Stimulated activated CD8-positive, alpha-beta memory T cell treated with anti-CD3 and anti-CD28 coated beads, Interleukin-7, amount 100 ng/mL, for 4 hours (primary cell): ENCODE data around the gene NR2C1.
A peak's percentile ranks its signal among the peaks of the same experiment; 100 is the strongest.
"Not testable (repeated sequence)": the region's sequence is repeated elsewhere in the genome, so short reads cannot be mapped to it uniquely, and the experiment has no call there.

Source experiments
- DNase-seq, 2 donors: peaks; one replicate each; pipeline ENCODE4 v3.0.0-alpha.2; 2020; ENCODE audit warnings: low read depth in 2 of 2

Gene NR2C1

DNA sequence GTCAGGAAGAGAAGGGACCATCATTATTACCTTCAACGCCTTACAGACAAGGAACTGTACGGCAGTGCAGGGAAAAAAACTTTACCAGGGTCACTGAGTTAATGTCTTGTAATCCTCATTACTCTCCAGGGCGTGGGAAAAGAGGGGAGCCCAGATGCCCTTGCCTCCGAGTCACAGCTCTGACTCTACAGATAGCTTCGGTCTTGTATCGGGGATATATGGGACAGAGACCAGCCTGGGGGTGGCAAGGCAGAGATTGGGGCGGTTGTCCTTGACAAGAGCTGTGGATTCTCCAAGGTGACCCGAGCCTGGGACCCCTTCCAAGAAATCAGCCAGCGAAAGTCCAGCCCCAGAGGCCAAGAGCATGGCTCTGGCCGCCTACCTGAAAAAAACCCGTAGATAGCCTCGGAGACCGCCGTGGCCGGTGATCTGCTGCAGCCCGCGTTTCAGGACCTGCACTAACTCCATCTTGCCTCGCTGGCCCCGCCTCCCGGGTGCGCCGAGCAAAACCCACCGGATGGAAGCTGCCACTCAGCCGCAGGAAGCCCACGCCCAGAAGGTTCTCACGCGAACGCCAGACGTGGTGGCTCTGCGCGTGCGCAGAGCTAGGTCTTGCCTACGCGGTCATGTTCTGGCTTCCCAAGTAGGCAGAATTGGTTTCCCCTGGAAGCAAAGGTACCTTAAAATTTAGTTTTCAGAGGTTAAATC lies 70.1 kb downstream of the NR2C1 start, which contains the start of gene NDUFA12:
TSS of gene NDUFA12 (minus strand) at position 485 of the 708 bp plus-strand sequence. CDS start at position 468, 17 bp downstream.
- peak; percentile 90 to 94 for DNase-seq

DNA sequence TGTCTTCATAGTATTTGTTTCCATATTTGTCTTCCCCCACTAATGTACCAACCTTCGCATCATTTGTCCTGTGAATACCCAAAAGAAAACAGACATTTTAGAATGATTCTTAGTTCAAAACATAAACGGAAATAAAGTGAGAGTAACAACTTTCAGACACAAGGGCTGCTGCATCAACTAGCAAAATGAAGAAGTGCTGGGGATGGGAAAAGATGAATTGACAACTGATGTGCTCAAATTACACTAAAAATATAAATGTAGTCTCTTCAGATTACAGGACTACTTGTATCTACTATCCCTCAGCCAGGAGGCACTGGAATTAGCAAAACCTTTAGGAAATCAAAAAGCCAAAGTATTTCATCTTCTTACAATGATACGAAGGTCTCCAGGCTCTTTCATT lies 70.7 kb downstream of the NR2C1 start:
- no peak for DNase-seq

DNA sequence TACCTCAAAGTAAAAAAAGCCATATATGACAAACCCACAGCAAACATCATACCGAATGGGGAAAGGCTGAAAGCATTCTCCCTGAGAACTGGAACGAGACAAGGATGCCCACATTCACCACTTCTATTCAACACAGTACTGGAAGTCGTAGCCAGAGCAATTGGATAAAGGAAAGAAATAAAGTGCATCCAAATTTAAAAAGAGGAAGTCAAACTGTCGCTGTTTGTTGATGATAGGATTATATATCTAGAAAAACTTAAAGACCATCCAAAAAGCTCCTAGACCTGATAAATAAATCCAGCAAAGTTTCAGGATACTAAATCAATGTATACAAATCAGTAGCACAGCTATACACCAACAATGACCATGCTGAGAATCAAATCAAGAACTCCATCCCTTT lies 75.1 kb downstream of the NR2C1 start:
- DNase-seq: no peak

DNA sequence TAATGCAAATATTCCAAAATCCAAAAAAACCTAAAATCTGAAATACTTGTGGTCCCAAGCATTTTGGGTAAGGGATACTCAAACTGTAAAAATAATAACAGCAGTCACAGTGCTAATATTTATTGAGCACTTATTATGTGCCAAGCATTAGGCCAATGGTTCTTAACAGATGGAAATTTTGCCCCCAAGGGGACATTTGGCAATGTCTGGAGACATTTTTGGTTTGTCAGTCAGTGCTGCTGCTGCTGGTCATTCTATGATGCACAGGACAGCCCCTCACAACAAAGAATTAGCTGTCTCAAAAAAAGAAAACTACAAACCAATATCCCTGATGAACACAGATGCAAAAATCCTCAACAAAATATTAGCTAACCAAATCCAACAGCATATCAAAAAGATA lies 75.7 kb downstream of the NR2C1 start:
- no peak for DNase-seq

DNA sequence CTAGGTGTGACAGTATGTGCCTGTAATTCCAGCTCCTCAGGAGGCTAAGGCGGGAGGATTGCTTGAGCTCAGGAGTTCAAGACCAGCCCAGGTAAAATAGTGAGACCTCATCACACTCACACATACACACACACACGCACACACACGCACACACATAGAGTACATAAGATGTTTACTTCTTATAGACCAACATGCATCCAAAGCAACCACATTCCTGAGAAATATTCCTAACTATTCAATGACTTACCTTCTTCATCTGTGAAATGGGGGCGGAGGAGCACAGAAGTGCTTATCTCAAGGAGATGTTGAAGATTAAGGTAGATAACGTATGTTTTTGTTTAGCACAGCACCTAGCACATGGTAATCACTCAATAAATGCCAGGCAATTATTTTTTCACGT lies 76.4 kb downstream of the NR2C1 start:
- no peak for DNase-seq

DNA sequence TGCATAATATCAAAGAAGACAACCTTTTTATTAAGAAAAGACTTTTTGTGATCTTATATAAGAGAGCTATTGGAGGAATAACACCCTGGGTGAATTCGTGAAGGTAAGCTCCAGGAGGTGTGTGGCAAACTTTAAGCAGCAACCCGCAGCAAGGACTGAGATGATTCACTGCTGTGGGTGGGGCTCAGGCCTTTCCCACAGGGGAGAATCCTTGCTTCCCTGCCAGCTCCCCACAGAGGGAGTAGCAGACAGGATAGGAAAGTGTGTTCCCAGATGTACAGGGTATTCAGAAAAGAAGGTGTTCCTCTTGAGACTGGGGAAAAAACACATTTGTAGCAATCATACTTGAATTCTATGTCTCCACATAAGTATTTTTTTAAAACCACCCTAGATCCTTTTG lies 79.1 kb downstream of the NR2C1 start:
- no peak for DNase-seq

DNA sequence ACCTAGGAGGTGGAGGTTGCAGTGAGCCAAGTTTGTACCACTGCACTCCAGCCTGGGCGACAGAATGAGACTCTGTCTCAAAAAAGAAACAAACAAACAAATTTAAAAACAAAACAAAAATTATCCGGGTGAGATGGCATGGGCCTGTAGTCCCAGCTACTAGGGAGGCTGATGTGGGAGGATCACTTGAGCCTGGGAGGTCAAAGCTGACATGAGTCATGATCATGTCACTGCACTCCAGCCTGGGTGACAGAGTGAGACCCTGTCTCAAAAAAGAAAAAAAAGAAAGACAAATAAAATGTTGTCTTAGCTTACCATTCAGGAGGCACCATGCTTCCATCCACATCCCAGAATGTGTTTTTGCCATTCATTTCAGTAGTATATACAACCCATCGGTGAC lies 79.6 kb downstream of the NR2C1 start:
- not testable (repeated sequence) for DNase-seq

DNA sequence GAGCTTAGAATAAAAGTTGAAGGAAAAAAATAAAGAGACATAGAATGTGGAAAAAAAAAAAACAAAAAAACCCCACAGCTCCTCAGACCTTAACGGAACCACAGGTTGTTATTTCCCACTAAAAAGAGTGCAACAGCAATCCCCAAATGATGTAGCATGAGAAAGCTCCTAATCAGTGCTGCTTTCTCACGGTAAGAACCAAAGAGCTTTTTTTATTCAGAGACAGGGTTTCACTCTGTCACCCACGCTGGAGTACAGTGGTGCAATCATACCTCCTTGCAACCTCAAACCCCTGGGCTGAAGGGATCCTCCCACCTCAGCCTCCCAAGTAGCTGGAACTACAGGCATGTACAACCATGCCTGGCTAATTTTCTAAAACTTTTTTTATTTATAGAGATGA lies 83.2 kb downstream of the NR2C1 start:
- DNase-seq: no peak

DNA sequence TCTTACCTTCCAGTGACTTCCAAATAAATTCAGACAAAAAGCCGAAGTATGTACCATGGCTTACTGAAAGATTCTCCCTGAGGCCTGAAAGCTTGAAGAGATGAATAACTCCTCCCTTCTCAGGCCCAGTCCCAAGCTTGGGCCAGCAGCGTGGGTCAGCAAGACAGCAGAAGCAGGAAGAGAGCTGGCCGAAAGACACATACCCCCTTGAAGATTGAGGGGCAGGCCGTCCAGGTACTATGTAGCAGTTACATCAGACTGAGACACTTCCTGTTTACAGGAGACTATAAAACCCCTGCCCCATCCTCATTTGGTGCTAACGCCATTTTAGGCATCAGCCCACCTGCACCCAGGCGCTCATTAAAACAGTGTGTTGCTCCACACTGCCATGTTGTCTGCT lies 84.9 kb downstream of the NR2C1 start:
- DNase-seq: no peak

DNA sequence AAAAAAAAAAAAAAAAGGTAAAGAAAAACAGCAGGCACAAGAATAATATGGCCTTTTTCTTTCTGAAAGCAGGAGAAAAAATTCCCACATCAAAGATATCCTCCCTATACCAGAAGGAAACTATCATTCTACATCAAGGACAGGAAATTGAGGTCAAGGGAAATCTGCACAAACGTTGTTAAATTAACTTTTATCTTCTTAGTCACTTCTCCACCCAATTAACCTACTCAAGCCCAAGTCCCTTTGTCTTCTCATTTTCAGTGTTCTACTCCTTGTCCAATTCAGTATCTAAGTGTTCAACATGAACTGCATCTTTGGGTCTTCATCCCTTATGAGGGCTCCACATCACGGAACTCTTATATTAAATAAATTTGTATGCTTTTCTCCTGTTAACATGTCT lies 85.6 kb downstream of the NR2C1 start:
- no peak for DNase-seq

DNA sequence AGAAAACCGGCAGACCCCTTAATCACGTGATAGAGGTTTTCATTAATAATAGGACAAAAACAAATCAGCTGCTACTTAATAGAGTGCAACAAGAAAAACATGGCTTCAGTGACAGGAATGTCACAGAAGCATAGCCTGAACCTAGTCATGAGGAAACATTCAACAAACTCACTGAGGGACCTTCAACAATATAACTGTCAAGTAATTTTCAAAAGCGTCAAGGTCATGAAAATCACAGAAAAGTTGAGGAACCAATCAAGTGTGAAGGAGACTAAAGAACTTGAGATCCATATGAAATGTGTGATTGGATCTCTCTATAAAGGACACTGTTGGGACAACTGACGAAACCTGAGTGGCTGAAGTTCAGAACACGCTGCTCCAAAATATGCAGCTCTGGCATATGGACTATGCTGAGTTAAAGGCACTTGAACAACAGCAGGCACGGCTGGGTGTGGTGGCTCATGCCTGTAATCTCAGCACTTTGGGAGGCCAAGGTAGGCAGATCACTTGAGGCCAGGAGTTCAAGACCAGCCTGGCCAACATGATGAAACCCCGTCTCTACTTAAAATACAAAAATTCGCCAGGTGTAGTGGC lies 86.2 kb downstream of the NR2C1 start:
- DNase-seq: no peak

DNA sequence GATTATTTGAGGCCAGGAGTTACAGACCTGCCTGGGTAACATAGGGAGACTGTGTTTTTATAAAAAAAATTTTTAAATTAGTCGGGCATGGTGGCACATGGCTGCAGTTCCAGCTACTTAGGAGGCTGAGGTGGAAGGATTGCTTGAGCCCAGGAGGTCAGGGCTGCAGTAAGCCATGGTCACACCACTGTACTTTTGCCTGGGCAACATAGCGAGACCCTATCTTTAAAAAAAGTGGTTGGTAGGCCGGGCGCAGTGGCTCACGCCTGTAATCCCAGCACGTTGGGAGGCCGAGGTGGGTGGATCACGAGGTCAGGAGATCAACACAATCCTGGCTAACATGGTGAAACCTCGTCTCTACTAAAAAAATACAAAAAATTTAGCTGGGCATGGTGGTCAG lies 88.3 kb downstream of the NR2C1 start:
- DNase-seq: not testable (repeated sequence)

DNA sequence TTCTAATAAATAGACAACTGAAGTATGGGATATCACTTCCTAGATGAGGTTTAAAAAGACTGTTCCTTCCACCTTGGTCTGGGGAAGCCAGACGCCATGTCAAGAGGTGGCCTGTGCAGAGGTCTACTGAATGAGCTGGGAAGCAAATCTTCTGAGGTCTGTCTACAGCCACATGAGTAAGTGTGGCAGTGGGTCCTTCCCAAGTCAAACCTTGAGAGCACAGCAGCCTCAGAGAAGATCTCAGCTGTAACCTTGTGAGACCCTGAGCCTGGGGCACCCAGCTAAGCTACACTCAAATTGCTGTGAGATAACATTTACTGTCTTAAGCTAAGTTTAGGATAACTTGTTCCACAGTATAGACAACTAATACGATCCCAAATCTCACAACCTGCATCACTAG lies 90.1 kb downstream of the NR2C1 start:
- no peak for DNase-seq

DNA sequence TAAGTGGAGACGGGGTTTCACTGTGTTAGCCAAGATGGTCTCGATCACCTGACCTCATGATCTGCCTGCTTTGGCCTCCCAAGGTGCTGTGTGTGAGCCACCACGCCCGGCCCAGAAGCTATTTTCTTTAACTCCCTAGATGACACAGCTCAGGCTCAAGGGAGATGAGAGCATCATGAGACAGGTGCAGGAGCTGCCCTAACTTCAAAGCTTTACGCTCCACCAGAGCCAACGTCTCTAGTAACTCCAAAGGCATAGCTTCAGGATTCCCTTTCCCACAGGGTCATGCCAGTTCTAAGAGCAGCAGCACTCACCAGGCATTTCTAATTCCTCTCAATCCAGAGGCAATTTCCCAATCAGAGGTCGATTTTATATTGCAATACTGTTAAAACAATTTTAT lies 91.0 kb downstream of the NR2C1 start:
- no peak for DNase-seq

DNA sequence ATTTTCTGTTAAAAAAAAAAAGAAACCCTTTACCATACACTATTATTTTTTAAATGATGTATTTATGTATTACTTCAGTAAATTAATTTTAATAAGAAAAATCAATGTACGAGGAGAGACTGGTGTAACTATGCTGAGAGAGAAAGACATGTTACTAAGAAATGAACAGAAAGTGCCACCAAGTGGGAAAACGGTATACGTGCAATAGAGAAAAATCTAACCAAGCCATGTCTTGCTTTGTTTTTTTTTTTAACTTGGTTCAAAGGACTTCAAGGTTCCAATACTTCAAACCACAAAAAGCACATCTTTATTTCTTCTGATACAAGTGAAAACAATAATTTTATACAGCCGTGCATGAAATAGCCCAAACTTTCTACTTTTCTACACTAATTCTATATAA lies 92.8 kb downstream of the NR2C1 start:
- DNase-seq: no peak

DNA sequence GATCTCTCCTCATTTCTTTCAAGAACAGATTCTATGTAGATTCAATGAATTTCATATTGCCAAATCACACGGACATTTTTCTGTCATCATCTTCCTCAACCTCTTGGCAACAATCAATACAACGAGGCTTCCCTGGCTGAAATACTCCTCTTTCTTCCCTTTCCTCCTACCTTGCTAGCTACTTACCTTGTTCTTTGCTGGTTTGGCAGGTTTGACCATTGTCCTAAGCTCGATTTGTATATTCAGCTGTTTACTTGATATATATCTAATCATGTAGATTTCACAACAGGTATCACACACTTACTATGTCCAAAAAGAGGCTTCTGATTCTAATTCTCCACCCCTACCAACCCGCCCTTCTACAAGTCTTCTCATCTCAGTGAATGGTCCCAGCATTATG lies 93.5 kb downstream of the NR2C1 start:
- DNase-seq: no peak

DNA sequence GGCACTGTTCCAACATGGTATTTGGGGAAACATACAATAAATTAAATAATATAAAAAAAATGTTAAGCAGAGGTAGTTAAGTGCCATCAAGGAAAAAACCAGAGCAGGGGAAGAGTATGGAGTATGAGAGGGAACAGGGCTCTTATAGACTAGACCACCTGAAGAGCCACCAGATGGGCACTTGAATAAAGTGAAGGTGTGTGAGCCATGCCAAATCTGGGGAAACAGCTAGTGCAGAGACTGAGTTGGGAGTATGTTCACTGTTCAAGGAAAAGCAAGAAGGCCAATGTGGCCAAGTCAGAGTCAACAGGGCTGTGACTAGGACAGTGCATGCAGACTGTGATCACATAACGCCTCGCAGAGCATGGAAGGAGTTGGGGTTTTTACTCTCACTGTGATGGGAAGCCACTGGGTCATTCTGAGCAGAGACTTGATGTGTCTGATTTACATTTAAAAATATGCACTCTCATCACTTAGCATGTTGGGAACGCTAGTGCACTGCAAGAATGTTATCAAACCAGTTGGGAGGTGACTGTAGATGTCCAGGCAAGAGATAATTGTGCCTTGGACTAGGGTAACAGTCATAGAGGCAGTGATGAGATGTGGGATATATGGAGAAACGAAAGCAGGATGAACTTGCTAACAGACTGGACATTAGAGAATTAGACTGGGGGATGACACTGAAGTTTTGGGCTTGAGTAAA lies 95.5 kb downstream of the NR2C1 start:
- DNase-seq: no peak

DNA sequence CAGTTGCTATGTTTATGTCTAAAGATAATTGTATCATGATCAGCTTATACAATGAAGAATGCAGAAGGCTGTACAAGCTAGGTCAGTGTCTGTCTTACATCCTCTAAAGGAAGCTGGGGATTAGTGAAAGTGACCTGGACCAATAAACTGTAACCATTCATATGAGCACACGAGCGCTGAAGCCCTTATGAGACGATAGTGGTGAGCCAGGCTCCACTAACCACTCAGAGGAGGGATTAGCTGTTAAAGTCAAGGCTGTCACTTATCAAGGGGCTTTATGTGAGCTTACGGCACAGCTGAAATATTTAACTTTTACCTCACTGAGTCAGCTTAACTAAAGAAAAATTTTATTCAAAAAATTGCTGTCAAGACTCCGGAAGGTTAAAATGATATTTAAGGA lies 100.2 kb downstream of the NR2C1 start:
- no peak for DNase-seq

DNA sequence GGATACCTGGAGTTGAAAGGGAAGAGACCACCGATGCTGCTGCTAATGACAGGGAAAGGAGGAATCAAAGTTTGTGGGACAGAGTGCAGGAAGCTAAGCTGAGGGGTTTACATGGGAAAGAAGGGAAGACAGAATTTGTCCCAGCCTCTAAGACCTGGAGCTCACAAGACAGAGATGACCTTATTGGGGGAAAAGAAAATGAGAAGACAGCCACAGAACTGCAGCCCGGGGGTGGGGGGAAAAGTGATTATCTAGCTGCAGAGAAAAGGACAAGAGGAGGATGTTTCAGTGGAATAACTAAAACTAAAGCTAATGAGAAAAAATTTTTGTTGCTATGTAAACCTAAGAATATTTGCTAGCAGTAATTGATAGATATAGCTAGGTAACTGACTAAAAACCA lies 100.6 kb downstream of the NR2C1 start:
- no peak for DNase-seq

DNA sequence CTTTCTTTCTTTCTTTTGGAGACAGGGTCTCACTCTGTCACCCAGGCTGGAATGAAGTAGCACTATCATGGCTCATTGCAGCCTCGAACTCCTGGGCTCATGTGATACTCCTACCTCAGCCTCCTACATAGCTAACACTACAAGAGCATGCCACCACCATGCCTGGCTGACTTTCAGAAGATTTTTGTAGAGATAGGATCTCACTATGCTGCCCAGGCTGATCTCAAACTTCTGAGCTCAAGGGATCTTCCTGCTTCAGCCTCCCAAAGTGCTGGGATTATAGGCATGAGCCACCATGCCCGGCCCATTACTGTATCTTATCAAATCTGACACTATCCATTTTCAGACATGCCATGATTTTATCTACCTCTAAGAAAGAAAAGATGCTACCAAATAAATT lies 101.5 kb downstream of the NR2C1 start:
- no peak for DNase-seq

DNA sequence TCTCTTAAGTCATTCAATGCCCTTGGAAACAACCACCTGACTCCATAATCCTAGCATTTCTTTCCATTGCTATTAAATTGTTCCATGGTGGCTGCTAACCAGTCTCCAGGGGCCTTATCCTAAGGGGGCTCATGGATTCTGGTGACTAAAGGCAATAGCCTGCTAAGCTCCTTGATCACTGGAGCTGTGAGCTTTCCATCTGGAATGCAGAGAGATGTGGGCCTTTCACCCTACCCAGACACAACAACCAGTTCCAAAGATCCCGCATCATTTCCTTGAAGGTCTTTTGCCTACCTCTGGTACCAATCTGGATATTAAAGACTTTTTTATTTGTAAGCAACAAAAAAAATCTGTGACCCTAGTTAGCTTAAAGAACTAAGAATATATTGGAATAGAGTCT lies 102.9 kb downstream of the NR2C1 start:
- no peak for DNase-seq
